NCI-H1048 (cell line): ENCODE measurements around the gene ARHGEF26.
A peak's percentile ranks its signal among the peaks of the same experiment; 100 is the strongest.

Source experiments
- DNase-seq: peaks from one replicate; lab custom pipeline; 2025; lab: John Stamatoyannopoulos, UW

ARHGEF26 gene

DNA sequence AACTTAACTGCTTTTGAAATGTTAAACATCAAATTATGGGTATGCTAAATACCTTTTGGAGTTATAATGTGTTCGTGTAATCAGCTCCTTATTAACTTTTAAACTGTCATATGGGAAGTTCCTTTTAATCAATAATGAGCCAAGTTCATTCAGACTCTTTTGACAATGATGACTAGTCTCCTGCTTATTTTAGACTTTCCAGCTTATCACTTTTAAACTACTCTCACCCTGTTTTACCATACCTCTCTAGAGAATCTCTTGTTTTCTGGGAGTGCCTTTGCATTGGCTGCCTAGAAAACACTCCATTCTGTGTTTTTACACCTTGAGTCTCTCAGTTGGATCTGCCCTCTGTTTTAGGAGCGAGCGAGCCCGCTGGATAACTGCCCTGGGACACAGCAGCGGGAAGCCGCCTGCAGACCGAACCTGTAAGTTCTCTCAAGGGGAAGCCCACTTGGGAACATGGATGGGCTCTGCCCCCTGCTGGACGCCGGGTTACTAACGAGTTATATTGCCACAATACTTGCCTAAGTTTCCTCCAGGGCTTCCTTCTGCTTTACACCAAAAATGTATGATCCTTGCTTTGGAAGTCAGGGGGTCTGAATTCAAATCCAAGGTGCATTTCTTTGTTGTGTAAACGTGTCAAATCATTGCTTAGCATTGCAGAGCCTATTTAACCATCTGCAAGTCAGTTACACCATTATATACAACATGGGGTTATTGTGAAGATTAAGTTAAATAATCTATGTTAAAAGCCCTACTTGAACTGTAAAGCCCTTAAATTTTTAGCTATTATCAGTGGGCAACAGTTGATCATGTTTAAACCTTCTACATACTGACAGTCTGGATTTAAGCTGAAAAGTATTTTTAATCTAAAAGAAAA is 131.8 kb downstream of the ARHGEF26 start:
- DNase-seq: peak; percentile 66

DNA sequence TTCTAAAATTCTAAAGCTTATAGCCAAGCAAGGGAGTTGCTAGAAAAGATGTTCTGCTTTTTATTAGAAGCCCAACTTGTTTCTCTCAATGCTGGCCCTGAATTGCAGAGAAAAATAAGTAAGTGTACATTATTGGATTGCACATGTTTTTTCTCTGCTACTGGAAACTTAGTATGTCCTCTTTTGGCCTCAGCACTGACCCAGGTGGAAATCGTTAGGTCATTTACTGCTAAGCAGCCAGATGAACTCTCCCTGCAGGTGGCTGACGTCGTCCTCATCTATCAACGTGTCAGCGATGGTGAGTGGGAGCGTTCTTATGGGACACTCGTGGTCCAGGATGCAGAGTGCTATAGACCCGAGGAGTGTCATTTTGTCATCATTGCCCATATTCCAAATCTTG is 133.3 kb downstream of the ARHGEF26 start:
- DNase-seq: no peak

DNA sequence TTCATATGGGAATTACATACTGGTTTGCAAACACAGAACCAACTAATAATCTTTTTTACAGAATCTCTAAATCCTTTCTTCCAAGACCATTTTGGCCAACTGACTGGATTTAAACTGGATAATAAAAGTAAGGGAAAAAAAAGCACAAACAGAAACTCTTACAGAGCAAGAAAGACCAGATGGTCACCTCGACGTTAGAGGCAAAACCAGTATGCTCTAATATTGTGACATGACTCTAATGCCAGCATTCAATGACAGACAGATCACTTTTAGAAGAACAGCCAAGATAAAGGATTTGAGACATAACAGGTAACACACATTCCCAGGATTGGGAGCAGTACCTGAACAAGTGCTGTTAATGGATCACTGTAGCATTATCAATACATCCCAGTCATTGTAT is 152.2 kb downstream of the ARHGEF26 start:
- no peak for DNase-seq

DNA sequence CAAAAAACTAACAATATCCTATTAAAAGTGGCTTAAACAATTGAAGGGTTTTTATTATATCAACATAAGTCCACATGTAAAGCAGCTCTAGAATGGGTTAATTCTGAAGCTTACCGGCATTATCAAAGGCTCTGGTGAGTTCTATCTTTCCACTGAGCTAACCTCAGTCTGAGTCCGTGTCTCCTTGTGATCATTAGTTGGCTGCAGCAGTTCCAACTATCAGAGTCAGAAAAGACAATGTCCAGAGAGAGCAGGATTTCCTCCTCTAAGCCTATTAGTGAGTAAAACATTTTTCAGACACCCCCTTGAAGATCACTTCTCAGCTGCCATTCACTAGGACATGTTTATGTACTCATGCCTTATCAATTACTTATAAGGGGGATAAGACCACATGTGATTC is 153.2 kb downstream of the ARHGEF26 start:
- no peak for DNase-seq

DNA sequence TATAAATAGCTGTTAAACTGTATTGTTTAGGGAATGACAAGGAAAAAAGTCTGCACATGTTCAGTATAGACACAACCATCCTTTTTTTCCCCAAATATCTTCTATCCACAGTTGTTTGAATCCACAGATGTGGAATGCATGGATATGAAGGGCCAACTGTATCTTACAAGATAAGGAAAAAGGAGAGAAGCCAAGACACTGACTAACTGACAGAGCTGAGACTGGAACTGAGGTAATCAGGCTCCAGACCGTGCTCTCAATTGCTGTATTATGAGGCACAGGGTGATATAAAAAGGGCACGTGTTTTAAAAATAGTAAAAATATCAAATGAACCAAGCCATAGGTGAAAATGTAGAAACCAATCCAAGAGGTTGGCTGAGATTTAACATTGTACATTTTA is 154.1 kb downstream of the ARHGEF26 start:
- no peak for DNase-seq

DNA sequence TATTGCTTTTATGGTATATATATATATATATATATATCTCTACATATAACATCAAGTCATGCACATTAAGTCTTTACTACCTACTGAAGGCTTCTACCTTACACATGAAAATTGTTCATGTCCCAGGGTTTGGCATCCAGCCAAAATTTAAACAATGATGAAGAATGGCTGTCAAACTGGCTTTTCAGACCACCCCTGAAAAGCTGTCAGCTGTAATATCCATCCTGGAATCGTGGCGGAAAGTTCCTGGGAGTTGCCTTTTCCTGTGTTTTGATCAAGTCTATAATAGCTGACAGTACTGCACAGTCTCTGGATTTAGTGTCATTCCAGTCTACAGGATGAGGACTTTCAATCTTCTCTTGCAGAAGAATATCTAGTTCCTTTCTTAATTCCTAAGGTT is 154.8 kb downstream of the ARHGEF26 start:
- DNase-seq: no peak

DNA sequence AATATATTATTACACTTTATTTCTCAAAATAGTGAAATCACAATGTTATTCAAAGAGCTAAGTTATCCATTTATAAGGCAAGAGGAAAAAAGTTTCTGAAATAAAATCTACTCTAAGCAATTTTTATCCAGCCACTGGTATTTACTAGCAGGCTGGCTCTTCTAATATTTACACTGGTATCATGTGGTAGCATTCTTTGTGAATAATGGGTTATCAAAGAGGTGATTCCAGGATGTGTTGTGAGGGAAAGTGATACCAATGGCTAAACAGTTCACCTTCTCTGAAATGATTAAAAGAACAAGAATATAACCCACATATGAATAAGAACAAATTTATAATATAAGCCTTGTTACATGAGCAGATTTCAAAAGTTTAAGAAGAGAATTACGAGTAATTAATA is 159.0 kb downstream of the ARHGEF26 start:
- no peak for DNase-seq

DNA sequence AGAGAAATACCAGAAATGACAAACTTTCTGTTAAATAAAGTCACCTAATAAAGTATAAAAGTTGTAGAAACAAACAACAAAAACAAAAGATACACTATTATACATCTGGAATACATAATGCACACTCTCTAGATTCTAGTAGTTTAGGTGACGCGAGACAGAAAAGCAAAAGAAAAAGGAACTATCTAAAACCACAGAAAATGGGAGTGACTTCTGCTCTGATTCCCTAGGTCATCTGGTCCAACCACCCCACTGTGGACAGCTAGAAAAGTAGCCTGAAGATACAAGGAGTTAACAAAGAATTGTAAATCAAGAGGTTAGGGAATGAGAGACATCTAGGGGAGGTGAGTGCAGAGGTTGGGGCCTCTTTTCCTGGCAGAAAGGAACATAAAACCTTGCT is 164.0 kb downstream of the ARHGEF26 start:
- no peak for DNase-seq

DNA sequence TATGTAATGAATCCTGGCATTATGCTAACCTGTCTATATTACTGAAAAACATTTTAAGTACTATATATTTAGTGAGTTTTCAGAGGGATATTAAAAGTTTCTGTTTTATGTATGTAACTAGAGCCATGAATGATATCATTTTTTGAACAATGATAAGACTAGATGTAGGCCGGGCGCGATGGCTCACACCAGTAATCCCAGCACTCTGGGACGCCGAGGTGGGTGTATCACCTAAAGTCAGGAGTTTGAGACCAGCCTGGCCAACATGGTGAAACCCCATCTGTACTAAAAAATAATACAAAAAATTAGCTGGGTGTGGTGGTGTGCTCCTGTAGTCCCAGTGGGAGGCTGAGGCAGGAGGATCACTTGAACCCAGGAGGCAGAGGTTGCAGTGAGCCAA is 169.0 kb downstream of the ARHGEF26 start:
- no peak for DNase-seq

DNA sequence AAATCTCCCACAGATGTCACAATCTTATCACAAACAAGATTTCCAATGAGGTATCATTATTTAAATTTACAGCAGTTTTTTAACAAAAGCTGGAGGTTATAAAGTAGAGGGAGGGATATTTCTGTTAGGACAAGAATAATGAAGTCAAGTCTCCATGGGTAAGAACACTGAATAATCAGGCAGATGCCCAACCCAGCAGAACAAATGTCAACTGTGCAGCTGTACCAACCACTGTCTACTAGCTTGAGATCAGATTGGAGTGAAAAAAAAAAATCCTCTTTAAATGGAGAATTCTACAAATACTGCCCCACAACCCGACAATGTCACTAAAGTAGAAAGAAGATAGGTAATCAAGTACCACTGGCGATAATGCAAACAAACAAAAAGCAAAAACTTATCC is 172.8 kb downstream of the ARHGEF26 start:
- DNase-seq: no peak

DNA sequence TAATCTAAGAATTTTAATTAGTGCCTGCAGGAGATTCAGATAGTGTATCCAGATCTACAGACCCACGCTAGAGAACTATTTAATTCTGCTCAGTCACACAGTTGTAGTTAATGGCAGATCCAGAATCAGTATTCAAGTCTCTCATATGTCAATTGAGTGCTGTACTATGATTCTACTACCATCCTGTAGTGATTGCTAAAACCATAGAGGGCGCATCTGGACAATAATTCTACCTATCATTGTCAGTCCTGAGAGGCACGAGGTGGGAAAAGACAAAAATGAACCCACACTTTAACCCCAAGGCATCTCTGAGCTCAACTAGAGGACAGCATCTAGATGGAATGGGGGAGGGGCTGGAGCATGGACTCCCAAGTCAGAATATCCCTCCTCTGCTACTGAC is 180.4 kb downstream of the ARHGEF26 start:
- no peak for DNase-seq

DNA sequence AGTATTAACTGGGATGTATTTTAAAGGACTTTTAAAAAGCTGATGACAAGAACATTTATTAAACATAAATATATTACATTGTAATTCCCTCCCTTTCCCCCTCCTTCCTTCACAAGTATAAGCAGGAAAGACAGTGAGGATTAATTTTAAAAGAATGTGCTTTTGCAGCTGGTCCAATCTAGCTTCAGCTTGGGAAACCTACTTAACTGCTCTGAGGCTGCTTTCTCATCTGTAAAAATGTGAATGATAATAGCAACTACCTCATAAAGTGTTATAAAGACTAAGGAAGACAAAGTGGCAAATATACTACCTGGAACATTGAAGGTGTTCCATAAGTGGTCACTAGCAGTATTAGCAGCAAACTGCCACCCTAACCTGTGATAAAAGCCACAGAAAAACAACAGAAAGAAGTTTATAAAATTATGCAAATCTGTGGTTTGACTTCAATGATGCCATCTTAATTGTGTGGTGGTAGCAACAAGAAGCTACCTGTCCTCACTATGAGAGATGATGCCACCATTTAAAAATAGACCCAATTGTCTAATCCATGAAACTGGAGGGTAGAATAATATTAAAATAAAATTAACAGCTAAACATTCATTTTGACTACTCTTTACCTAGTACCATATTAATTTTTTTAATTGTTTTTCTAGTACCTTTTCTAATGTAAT is 183.1 kb downstream of the ARHGEF26 start:
- no peak for DNase-seq

DNA sequence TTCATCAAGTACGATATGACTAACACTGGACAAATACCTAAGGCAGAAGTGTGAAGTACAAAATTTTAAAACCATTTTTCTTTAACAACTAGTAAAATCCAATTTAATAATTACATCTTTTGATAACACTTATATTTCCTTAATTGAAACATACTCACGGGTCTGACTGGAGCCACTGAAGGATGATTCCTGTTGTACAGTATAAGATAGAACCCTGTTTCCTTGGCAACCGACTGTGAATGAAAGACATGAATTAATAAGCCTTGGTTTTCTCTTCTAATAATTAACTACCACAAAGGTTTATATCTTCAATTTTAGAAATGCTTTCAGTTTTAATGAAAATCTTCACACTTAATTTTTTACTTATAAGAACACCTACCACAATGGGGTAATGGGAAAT is 183.7 kb downstream of the ARHGEF26 start:
- DNase-seq: no peak

DNA sequence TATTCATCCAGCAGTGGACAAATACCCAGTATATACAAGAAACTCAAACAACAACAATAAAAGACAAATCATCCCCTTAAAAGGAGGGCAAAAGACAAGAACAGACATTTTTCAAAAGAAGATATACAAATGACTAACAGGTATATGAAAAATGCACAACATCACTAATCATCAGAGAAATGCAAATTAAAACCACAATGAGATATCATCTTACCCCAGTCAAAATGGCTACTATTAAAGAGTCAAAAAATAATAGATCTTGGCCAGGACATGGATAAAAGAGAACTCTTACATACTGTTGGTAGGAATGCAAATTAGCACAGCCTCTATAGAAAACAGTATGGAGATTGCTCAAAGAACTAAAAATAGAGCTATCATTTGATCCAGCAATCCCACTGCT is 186.2 kb downstream of the ARHGEF26 start:
- no peak for DNase-seq
